ENCODE results near the gene GREM1.

Gene GREM1

DNA sequence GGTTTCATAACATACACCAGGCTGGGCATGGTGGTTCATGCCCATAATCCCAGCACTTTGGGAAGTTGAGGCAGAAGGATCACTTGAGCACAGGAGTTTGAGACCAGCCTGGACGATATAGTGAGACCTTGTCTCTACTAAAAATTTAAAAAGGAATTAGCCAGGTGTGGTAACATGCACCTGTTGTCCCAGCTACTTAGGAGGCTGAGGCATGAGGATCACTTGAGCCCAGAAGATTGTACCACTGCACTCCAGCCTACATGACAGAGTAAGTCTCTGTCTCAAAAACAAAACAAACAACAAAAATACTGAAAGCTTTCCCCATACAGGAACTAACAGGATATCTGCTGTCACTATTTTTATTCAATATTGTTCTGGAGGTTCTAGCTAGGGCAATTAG is 20.9 kb downstream of the GREM1 start:
- no peak overlapping the region for H3K4me3 ChIP-seq (ENCODE audit: low read depth, low read length)
- TF ChIP-seq, protein P1, sequence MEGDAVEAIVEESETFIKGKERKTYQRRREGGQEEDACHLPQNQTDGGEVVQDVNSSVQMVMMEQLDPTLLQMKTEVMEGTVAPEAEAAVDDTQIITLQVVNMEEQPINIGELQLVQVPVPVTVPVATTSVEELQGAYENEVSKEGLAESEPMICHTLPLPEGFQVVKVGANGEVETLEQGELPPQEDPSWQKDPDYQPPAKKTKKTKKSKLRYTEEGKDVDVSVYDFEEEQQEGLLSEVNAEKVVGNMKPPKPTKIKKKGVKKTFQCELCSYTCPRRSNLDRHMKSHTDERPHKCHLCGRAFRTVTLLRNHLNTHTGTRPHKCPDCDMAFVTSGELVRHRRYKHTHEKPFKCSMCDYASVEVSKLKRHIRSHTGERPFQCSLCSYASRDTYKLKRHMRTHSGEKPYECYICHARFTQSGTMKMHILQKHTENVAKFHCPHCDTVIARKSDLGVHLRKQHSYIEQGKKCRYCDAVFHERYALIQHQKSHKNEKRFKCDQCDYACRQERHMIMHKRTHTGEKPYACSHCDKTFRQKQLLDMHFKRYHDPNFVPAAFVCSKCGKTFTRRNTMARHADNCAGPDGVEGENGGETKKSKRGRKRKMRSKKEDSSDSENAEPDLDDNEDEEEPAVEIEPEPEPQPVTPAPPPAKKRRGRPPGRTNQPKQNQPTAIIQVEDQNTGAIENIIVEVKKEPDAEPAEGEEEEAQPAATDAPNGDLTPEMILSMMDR (IDR thresholded peaks at IDR 0.05; ENCODE audit: borderline replicate concordance, insufficient read depth, low read depth, low read length), result no peak

DNA sequence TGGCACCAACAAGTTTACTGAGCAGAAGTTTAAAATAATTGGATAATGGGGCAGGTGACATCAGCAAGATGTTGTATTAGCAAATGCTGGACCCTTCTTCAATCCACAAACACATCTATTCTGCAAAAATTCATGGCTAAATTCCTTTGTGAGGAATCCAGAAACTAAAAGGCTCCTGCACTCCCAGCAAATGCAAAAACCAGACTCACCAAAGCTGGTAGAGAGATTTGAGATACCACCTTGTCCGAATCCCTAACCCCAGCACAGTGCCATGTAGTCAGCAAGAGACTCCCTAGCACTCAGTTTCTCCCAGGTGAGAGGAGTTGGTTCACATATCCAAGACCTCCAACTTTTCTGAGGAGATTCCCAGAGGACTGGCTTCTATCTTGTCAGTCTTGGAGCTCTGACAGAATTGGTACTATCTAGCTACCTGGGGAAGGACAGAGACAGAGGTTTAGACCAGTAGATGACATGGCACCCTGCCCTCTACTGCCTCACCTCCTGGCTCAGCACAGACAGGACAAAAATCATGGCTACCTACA is 21.8 kb downstream of the GREM1 start:
- TF ChIP-seq, protein P1 (IDR thresholded peaks at IDR 0.05; ENCODE audit: borderline replicate concordance, insufficient read depth, low read depth, low read length), result no peak
- H3K4me3 ChIP-seq (ENCODE audit: low read depth, low read length), result no peak overlapping the region

DNA sequence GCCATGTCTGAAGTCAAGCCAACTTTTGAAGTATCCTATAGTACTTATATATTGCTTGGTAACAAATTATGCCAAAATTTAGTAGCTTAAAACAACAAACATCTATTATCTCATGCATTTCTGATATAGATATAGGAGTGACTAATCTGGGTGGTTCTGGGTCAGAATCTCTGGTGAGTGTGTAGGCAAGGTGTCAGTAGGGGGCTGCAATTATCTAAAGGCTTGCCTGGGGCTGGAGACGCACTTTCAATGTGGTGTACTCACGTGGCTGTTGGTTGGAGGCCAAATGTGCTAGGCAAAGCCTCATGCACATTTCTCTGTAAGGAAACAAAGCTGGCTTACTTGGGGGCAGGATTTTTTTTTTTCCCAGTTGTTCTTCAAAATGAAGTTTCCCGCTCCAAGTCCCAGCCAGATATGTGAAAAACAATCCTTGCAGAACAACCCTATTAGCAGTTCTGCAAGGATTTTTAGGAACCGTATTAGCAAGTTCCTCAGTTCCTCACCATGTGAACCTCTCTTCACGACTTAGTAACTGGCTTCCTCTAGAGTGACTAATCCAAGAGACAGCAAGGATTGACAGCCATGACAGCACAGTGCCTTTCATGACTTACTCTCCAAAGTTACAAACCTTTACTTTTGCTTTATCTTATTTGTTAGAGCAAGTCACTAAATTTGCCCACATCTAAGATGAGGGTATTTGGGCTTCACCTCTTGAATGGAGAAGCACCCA is 25.8 kb downstream of the GREM1 start:
- H3K4me3 ChIP-seq (ENCODE audit: low read depth, low read length), result no peak overlapping the region
- TF ChIP-seq, protein P1 (IDR thresholded peaks at IDR 0.05; ENCODE audit: borderline replicate concordance, insufficient read depth, low read depth, low read length), result no peak

DNA sequence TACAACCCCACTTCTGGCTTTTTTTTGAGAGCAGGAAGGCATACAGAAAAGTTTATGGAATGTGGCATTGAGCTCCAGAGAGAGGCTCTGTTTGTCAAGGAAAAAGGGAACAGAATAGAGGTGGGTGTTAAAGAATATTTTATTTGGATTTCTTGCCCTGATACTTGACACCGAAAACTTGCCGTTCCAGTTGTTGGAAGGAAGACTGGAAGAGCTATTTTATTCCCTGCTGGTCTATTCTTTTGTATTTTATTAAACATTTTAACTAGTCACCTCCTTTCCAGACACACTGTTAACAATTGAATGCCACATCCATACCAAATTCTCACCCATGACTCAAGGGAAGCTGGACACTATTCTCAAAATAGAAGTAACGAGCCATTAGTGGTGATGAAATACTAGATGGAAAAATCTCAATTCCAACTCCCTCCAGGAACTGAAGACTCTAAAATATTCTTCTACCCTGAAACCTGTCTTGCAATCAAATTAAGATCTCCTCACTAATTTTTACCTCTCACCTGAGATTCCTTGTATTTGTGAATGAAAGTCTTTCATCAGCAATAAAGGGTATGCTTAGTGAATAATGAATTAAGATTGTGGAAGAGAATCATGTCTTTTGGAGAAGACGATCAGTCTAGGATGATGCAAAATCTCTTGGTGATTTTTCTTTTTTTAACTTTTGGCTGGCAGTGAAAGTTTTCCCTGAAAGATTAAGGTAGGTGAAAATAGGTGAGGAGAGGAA is 28.5 kb downstream of the GREM1 start:
- TF ChIP-seq, protein P1 (IDR thresholded peaks at IDR 0.05; ENCODE audit: borderline replicate concordance, insufficient read depth, low read depth, low read length), result no peak
- no peak overlapping the region for H3K4me3 ChIP-seq (ENCODE audit: low read depth, low read length)

DNA sequence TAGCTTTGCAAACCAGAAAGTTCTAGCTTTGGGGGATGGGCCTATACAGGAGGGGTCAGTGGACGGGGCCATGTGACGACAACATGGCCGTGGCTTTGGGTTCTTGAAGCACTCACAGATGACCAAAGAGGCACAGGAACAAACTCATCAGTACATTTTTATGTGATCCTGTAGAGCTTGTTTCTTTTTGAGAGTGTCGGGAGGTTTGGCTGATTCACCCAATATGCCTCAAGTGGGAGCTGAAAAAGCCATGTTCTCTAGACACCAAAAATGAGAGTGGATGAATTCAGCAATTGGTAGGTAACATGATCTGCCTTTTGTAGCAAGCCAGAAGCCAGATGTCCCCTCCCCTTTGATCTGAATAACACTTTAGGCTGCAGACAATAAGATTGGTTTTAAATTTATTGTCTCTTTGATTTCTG is 30.1 kb downstream of the GREM1 start:
- TF ChIP-seq, protein P1 (IDR thresholded peaks at IDR 0.05; ENCODE audit: borderline replicate concordance, insufficient read depth, low read depth, low read length), result no peak
- no peak overlapping the region for H3K4me3 ChIP-seq (ENCODE audit: low read depth, low read length)

DNA sequence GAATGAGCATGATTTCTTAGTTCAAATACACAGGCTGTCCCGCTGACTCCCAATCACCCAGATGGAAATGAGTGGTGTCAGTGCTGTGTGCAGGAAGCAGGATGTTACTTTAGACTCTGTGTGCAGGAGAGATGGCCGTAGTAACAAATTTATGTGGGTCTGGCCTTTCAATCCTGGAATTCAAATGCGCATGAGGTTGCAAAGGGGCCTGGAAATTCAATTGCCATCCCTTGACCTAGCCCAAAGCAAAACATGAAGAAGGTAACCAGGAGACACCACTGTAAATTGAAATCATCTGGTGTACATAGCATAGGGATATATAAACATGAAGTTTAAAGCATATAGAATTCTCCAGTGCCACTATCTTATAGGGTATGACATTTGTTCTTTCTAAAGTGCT is 33.2 kb downstream of the GREM1 start:
- no peak overlapping the region for H3K4me3 ChIP-seq (ENCODE audit: low read depth, low read length)
- TF ChIP-seq, protein P1 (IDR thresholded peaks at IDR 0.05; ENCODE audit: borderline replicate concordance, insufficient read depth, low read depth, low read length), result no peak

All from GM12875 (cell line).